Choroid plexus epithelial cell (primary cell): ENCODE measurements around the gene PITX2.

Source experiments
- DNase-seq: peaks from one replicate; pipeline ENCODE4 v3.0.0-alpha.2; 2010; ENCODE audit warnings: low read depth
- H3K4me3 ChIP-seq: 2 replicates; pipeline ENCODE4 v1.5.1; 2011; ENCODE audit warnings: low read depth, mild to moderate bottlenecking, control low read depth, low read length, moderate library complexity
- CTCF ChIP-seq: conservative IDR thresholded peaks from 2 replicates; pipeline ENCODE4 v1.5.1; 2011; ENCODE audit warnings: low read depth, mild to moderate bottlenecking, control low read depth, inconsistent platforms, low read length, moderate library complexity

The PITX2 gene

GRCh38 chr4:110643096-110643495 is 20.2 kb upstream of the PITX2 start:
- no peak for DNase-seq
- TF ChIP-seq CTCF: no peak
- no peak overlapping the region for H3K4me3 ChIP-seq

- H3K4me3 ChIP-seq: no peak overlapping the region
- no peak for TF ChIP-seq CTCF
- no peak for DNase-seq
Observed at GRCh38 chr4:110641218-110641617, 18.3 kb upstream of the PITX2 start.

- no peak for TF ChIP-seq CTCF
- no peak overlapping the region for H3K4me3 ChIP-seq
Observed at GRCh38 chr4:110640576-110640975, 17.7 kb upstream of the PITX2 start.

GRCh38 chr4:110639207-110640090 is 16.6 kb upstream of the PITX2 start:
- DNase-seq: no peak
- H3K4me3 ChIP-seq: no peak overlapping the region
- no peak for TF ChIP-seq CTCF

More at GRCh38 chr4:110640576-110640975, 17.7 kb upstream of the PITX2 start:
- no peak for DNase-seq

GRCh38 chr4:110638089-110638746 is 15.3 kb upstream of the PITX2 start:
- DNase-seq: no peak
- no peak overlapping the region for H3K4me3 ChIP-seq
- no peak for TF ChIP-seq CTCF

GRCh38 chr4:110637408-110638088 is 14.7 kb upstream of the PITX2 start:
- H3K4me3 ChIP-seq: no peak overlapping the region
- no peak for DNase-seq
- no peak for TF ChIP-seq CTCF
